IMR-90 (cell line): ENCODE data around the gene SLC48A1. TPM values are rescaled to one million over a fixed set of nuclear protein-coding genes. Genes with fewer than 3 reads are reported as not detected.

Experiments used
- ATAC-seq: fragments of 200-7000 bp; cut with Tn5 transposase; 2 replicates; pipeline ENCODE4 v1.9.1; 2020; ENCODE audit warnings: low read depth, mild to moderate bottlenecking, moderate library complexity
- BruUV-seq: library from RNA; stranded (reverse); fragments of 400-500 nt; replicated peaks from 2 replicates; lab custom pipeline; 2021; lab: Mats Ljungman, UMichigan
- CTCF ChIA-PET: fragments of 300-600 bp; formaldehyde crosslinking; extraction: SDS; loops from one replicate; lab custom pipeline; 2021; ENCODE audit warnings: antibody characterized with exemption; lab: Yijun Ruan, JAX
- POLR2A ChIA-PET: fragments of 300-600 bp; sonication (Branson Sonifier 250); formaldehyde crosslinking; loops from one replicate; lab custom pipeline; 2022; ENCODE audit warnings: antibody characterized with exemption; ENCODE audit not compliant: unreplicated experiment; lab: Charles Lee
- DNase-seq: peaks from one replicate; pipeline ENCODE4 v3.0.0; 2013
- H2AFZ ChIP-seq: replicated peaks from 2 replicates; pipeline ENCODE3; 2013; ENCODE audit warnings: low read length, mild to moderate bottlenecking; ENCODE audit not compliant: poor library complexity
- H2AK5ac ChIP-seq: 2 replicates; pipeline ENCODE4 v1.6.1; 2013; ENCODE audit warnings: low read depth, low read length, inconsistent platforms
- H2AK9ac ChIP-seq: replicated peaks from 2 replicates; pipeline ENCODE3; 2013; ENCODE audit warnings: mild to moderate bottlenecking, low read depth, low read length, moderate library complexity; ENCODE audit not compliant: poor library complexity
- H2BK120ac ChIP-seq: 2 replicates; pipeline ENCODE4 v1.6.1; 2013; ENCODE audit warnings: low read depth, low read length, inconsistent platforms
- H2BK15ac ChIP-seq: 3 replicates; pipeline ENCODE4 v1.6.1; 2013; ENCODE audit warnings: low read depth, low read length, inconsistent platforms
- H2BK20ac ChIP-seq: 2 replicates; pipeline ENCODE4 v1.6.1; 2013; ENCODE audit warnings: low read depth, mild to moderate bottlenecking, inconsistent platforms, low read length, moderate library complexity
- H2BK5ac ChIP-seq: 2 replicates; pipeline ENCODE4 v1.6.1; 2013; ENCODE audit warnings: mild to moderate bottlenecking, low read depth, low read length, inconsistent platforms; ENCODE audit not compliant: poor library complexity, severe bottlenecking
- H3K14ac ChIP-seq: replicated peaks from 2 replicates; pipeline ENCODE4 v1.6.1; 2013; ENCODE audit warnings: low read depth, low read length, inconsistent platforms
- H3K18ac ChIP-seq: 2 replicates; pipeline ENCODE4 v1.6.1; 2013; ENCODE audit warnings: low read depth, low read length, control low read depth
- H3K23ac ChIP-seq: 2 replicates; pipeline ENCODE4 v1.6.1; 2013; ENCODE audit warnings: low read depth, low read length, inconsistent platforms
- H3K27ac ChIP-seq: 2 replicates; pipeline ENCODE4 v1.5.1; 2013; ENCODE audit warnings: mild to moderate bottlenecking, control low read depth, low read length; ENCODE audit not compliant: insufficient read depth
- H3K27me3 ChIP-seq: 2 replicates; pipeline ENCODE4 v1.6.1; 2013; ENCODE audit warnings: low read length; ENCODE audit not compliant: control insufficient read depth, insufficient read depth
- H3K36me3 ChIP-seq: 2 replicates; pipeline ENCODE4 v1.6.1; 2013; ENCODE audit warnings: low read length, mixed read lengths; ENCODE audit not compliant: control insufficient read depth, insufficient read depth
- H3K4ac ChIP-seq: 2 replicates; pipeline ENCODE4 v1.6.1; 2013; ENCODE audit warnings: low read depth, low read length, inconsistent platforms
- H3K4me1 ChIP-seq: 2 replicates; pipeline ENCODE4 v1.6.1; 2013; ENCODE audit warnings: low read length, mixed read lengths; ENCODE audit not compliant: control insufficient read depth, insufficient read depth
- H3K4me2 ChIP-seq: 2 replicates; pipeline ENCODE4 v1.6.1; 2013; ENCODE audit warnings: low read depth, mild to moderate bottlenecking, control low read depth, low read length, moderate library complexity
- H3K4me3 ChIP-seq: 2 replicates; pipeline ENCODE4 v1.5.1; 2013; ENCODE audit warnings: low read depth, mild to moderate bottlenecking, control low read depth, low read length, moderate library complexity; ENCODE audit not compliant: insufficient read depth
- H3K56ac ChIP-seq: 2 replicates; pipeline ENCODE4 v1.6.1; 2013; ENCODE audit warnings: low read length, inconsistent platforms; ENCODE audit not compliant: insufficient read depth; ENCODE audit errors: extremely low read depth
- H3K79me1 ChIP-seq, 2 experiments: 2 replicates each; pipeline ENCODE4 v1.6.1; 2013; ENCODE audit warnings: low read length in 2 of 2, inconsistent platforms in 1 of 2, low read depth in 1 of 2
- H3K9ac ChIP-seq: 2 replicates; pipeline ENCODE4 v1.6.1; 2013; ENCODE audit warnings: low read depth, low read length, control low read depth
- H3K9me1 ChIP-seq: 2 replicates; pipeline ENCODE4 v1.6.1; 2013; ENCODE audit warnings: low read length, inconsistent platforms; ENCODE audit not compliant: insufficient read depth
- H3K9me3 ChIP-seq: 2 replicates; pipeline ENCODE4 v1.6.1; 2013; ENCODE audit warnings: low read length; ENCODE audit not compliant: control insufficient read depth, insufficient read depth
- H4K20me1 ChIP-seq: 2 replicates; pipeline ENCODE4 v1.6.1; 2013; ENCODE audit warnings: low read length, inconsistent platforms; ENCODE audit not compliant: insufficient read depth
- H4K5ac ChIP-seq: 2 replicates; pipeline ENCODE4 v1.6.1; 2013; ENCODE audit warnings: mild to moderate bottlenecking, low read depth, low read length, control low read depth
- H4K8ac ChIP-seq, 2 experiments: 2 replicates each; pipeline ENCODE4 v1.6.1; 2013; ENCODE audit warnings: low read depth in 2 of 2, low read length in 2 of 2, control low read depth in 1 of 2, inconsistent platforms in 1 of 2
- H4K91ac ChIP-seq: 2 replicates; pipeline ENCODE4 v1.6.1; 2013; ENCODE audit warnings: low read depth, low read length, inconsistent platforms; ENCODE audit not compliant: insufficient read depth
- CHD1 ChIP-seq: IDR thresholded peaks from 2 replicates; pipeline ENCODE4 v1.6.1; 2012; ENCODE audit warnings: low read depth, low read length, improper control_type of control experiment
- MAFK ChIP-seq: IDR thresholded peaks from 2 replicates; pipeline ENCODE4 v1.6.1; 2012; ENCODE audit warnings: low read depth, low read length, improper control_type of control experiment
- MAZ ChIP-seq: IDR thresholded peaks from 2 replicates; pipeline ENCODE4 v1.6.1; 2012; ENCODE audit warnings: low read depth, mild to moderate bottlenecking, low read length, improper control_type of control experiment, moderate library complexity, borderline replicate concordance
- NFE2L2 ChIP-seq: fragments of 150-350 bp; IDR thresholded peaks from 2 replicates; pipeline ENCODE4 v1.6.1; 2016; ENCODE audit warnings: low read depth, mild to moderate bottlenecking, low read length
- RCOR1 ChIP-seq: IDR thresholded peaks from 2 replicates; pipeline ENCODE4 v1.6.1; 2012; ENCODE audit warnings: mild to moderate bottlenecking, low read length, improper control_type of control experiment; ENCODE audit not compliant: insufficient replicate concordance
- WGBS, 2 experiments: methylation state at CpG; one replicate each; pipeline versions ENCODE4 v1.1.5 to v1.1.7; 2013; ENCODE audit warnings: missing lambda C conversion rate in 2 of 2; ENCODE audit not compliant: insufficient read length in 1 of 2; ENCODE audit errors: extremely low coverage in 2 of 2; 5-methylcytosine and 5-hydroxymethylcytosine counted together
- dilution Hi-C: fragments of 300-500 bp; cut with HindIII; formaldehyde crosslinking; loops from one replicate; pipeline ENCODE4 v1.14.3; 2018; ENCODE audit warnings: low sequenced_read_pairs; ENCODE audit not compliant: unreplicated experiment
- in situ Hi-C: fragments of 300-500 bp; cut with MboI; formaldehyde crosslinking; loops from 3 replicates; pipeline ENCODE4 v1.14.3; 2019; ENCODE audit warnings: low sequenced_read_pairs, inconsistent platforms, mixed read lengths
- intact Hi-C: fragments of 100-400 bp; cut with micrococcal nuclease; formaldehyde crosslinking; loops from 2 replicates; pipeline ENCODE4 v1.10.0; 2022
- polyA plus RNA-seq, 3 experiments: library from polyadenylated mRNA; depleted of rRNA; stranded (reverse); fragments of >200 nt; gene quantifications; 2 replicates each; pipeline ENCODE4 v1.2.3, GENCODE V29; 2012; ENCODE audit warnings: low replicate concordance in 1 of 3
- total RNA-seq: library from RNA; depleted of rRNA; stranded (reverse); fragments of >200 nt; gene quantifications from 2 replicates; pipeline ENCODE4 v1.2.3, GENCODE V29; 2012

Gene SLC48A1
- total and polyA plus RNA-seq, 2 of the 4 experiments (the other 2 are of a cell fraction) = 4.8 to 5.9 TPM

DNA sequence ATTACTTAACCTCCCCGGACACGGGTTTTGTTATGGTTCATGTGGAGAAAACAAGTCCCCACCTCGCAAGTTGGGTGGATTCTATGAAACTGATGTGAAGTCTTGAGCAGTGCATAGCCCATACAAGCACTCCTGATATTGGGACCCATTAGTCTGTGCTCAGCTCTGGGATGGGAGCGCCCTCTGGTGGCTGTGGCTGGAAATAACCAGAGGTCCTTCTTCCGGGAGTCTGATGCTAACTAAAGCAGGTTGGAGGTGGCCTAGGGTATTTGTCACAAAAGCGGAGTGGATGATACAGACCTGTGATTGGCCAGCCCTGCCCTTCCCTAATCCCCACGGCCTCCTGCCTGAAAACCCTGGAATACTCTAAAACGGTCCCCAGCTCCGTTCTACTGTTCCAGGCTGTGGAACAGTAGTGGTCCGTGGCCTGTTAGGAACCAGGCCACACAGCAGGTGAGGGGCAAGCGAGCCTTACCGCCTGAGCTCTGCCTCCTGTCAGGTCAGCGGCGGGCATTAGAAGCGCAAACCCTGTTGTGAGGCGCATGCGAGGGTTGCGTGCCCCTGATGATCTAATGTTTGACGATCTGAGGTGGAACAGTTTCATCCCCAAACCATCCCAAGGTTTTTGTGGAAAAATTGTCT is 6.4 kb downstream of the SLC48A1 start (continued):
- TF ChIP-seq MAZ (peak; percentile 37; the same call in 1 of the 2 replicates), CHD1 (no peak)

- peak overlapping the region; percentile 39 for H2AK9ac ChIP-seq
- POLR2A ChIA-PET = no interaction called here
- peaks cover 0 to 7% of the 10 kb centered on the region in 2 experiments; a peak in 1 of 4 replicates for H3K79me1 ChIP-seq
- no peak for ATAC-seq
- H4K8ac ChIP-seq = no peak overlapping the region
- CTCF ChIA-PET = no interaction called here
- H3K4me2 ChIP-seq = no peak overlapping the region
- dilution Hi-C loops (loop anchor here (10.0 kb wide), 1 partner anchor 65 kb away; no protein-coding TSS in a partner anchor), in situ Hi-C loops (loop anchor here (5.0 kb wide), 1 partner anchor 68 kb away; no protein-coding TSS in a partner anchor), intact Hi-C loops (loop anchor here (1.0 to 10.0 kb wide), 5 partner anchors 38 to 745 kb away; no protein-coding TSS in a partner anchor)
- H2BK120ac ChIP-seq = no peak overlapping the region
- WGBS, 2 experiments = no CpG with 5 or more reads among the region's 11 CpGs
- no peak overlapping the region for H3K23ac ChIP-seq
- H4K5ac ChIP-seq = no peak overlapping the region
- 0 out of 2 replicates have a peak, but pooled peaks cover 5% of the 10 kb centered on the region for H3K9me1 ChIP-seq
- no peak overlapping the region for H2BK5ac ChIP-seq
- H3K27ac ChIP-seq = no peak overlapping the region
- H2BK20ac ChIP-seq = no peak overlapping the region
- no peak overlapping the region for H3K56ac ChIP-seq
- peaks cover 11% of the 10 kb centered on the region; the same call in 1 of the 2 replicates for H4K20me1 ChIP-seq
- no peaks in the 10 kb centered on the region for H3K9me3 ChIP-seq
- H3K9ac ChIP-seq = no peak overlapping the region
- H3K4me3 ChIP-seq = no peak overlapping the region
- no TSS peak for BruUV-seq
- no peak overlapping the region for H2BK15ac ChIP-seq
- no peak overlapping the region for H2AK5ac ChIP-seq
- no peaks in the 10 kb centered on the region for H3K27me3 ChIP-seq
- peaks cover 21% of the 10 kb centered on the region for H3K4me1 ChIP-seq
- no peak overlapping the region for H2AFZ ChIP-seq
- H3K14ac ChIP-seq = no peak overlapping the region
- no peak for DNase-seq
- H3K18ac ChIP-seq = no peak overlapping the region
- TF ChIP-seq MAFK = peak; percentile 86
- TF ChIP-seq NFE2L2 = no peak
- TF ChIP-seq RCOR1 = no peak
- H3K4ac ChIP-seq = no peak overlapping the region
- H3K36me3 ChIP-seq = peaks cover 28% of the 10 kb centered on the region
- no peak overlapping the region for H4K91ac ChIP-seq
Observed at GRCh38 chr12:47779943-47780504, 7.0 kb downstream of the SLC48A1 start.
